ENCODE measurements around the gene NAA25. TPM values are rescaled to one million over a fixed set of nuclear protein-coding genes. Genes with fewer than 3 reads are reported as not detected.
A peak's percentile ranks its signal among the peaks of the same experiment; 100 is the strongest.
"Not testable (repeated sequence)": the region's sequence is repeated elsewhere in the genome, so short reads cannot be mapped to it uniquely, and the experiment has no call there.

Gene NAA25
- total RNA-seq, 5 donors from 2014 or later (not counting 1 experiment from before 2014, with no cell fraction given): 25.0 to 41.6 (median 31.0) TPM

DNA sequence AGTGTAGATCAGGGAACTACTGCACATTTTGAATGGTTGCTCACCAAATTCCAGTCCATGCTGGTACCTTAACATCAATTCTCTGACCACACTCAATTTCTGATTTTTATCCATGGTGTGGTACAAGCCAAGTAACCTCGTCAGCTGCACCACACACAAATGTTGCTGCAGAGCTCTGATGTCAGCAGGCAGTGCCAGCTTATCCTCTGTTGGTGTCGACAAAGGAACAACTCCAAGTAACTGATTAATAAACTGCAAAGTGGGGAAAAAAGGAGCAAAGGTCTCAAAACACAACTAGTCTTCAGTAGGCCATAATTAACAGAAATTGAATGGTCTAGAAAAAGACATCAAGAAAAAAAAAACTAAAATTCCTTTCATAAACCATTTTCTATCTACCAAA lies 47.4 kb downstream of the NAA25 start:
- Mint-ChIP-seq H3K9me3 (no peaks in the 10 kb centered on the region), H3K27me3 (no peaks in the 10 kb centered on the region), H3K27ac (peak overlapping the region; percentile 25 to 31), H3K4me3 (no peak overlapping the region), H3K4me1 (no peaks in the 10 kb centered on the region), H3K36me3 (peaks cover 50% of the 10 kb centered on the region)
- no peak for ATAC-seq (replicated peaks in 1 of 4)
- Histone ChIP-seq H3K9me3 (no peaks in the 10 kb centered on the region), H3K27ac (ENCODE audit: low read length) (no peak overlapping the region), H3K4me3 (ENCODE audit: control insufficient read depth in 1 of 2, extremely low read depth in 1 of 2, low read length in 1 of 2) (no peak overlapping the region), H3K4me1 (ENCODE audit: control insufficient read depth in 1 of 2, extremely low read depth in 1 of 2, insufficient read depth in 2 of 2, low read length in 2 of 2) (no peaks in the 10 kb centered on the region), H3K36me3 (ENCODE audit: control insufficient read depth in 2 of 2, extremely low read depth in 1 of 2, insufficient read depth in 1 of 2, low read length in 1 of 2) (peaks cover 10 to 61% of the 10 kb centered on the region in 2 donors), H3K27me3 (replicated peaks in 1 of 2; ENCODE audit: control insufficient read depth in 2 of 2, extremely low read depth in 1 of 2, insufficient read depth in 2 of 2, low read length in 1 of 2) (no peaks in the 10 kb centered on the region)
- WGBS (ENCODE audit: insufficient coverage): no CpG with 5 or more reads among the region's 2 CpGs
- POLR2A ChIA-PET: interaction anchor here in 1 of 2 donors (1.2 kb wide), 1 partner anchor 9 kb away, joined by 3 read pairs; no protein-coding TSS in a partner anchor
- no peak for DNase-seq
- CTCF ChIA-PET: no interaction called here

DNA sequence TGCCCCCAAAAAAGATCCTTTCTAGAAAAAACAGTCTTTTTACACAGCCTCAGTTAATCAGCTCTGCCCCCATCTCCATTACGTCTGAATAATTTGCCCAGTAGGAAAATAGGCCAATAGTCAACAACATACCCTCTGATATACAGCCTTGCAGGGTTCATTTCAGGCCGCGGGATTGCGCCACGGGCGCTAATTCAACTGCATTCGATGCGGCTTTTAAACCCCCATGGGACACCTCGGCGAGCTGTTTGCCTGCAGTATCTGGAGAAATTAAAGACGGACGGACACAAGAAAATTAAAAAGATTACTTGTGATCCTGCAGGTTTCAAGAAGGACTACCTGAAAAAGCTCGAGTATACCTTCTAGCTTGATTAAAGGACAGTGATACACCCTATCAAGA lies 59.2 kb downstream of the NAA25 start:
- DNase-seq: no peak
- no peak for ATAC-seq (replicated peaks in 1 of 4)
- ChIA-PET CTCF (interaction anchor here in 1 of 2 donors (0.6 kb wide), 1 partner anchor 104 kb away, joined by 3 read pairs; no protein-coding TSS in a partner anchor), POLR2A (no interaction called here)
- Mint-ChIP-seq H3K4me3 (no peak overlapping the region), H3K36me3 (peaks cover 46% of the 10 kb centered on the region), H3K27me3 (no peaks in the 10 kb centered on the region), H3K4me1 (peaks cover 0 to 2% (median 0%) of the 10 kb centered on the region in 3 donors), H3K9me3 (no peaks in the 10 kb centered on the region), H3K27ac (peak overlapping the region in 1 of 2 donors; percentile 37)
- Histone ChIP-seq H3K4me3 (ENCODE audit: control insufficient read depth in 1 of 2, extremely low read depth in 1 of 2, low read length in 1 of 2) (no peak overlapping the region), H3K27ac (ENCODE audit: low read length) (no peak overlapping the region), H3K9me3 (no peaks in the 10 kb centered on the region), H3K4me1 (ENCODE audit: control insufficient read depth in 1 of 2, extremely low read depth in 1 of 2, insufficient read depth in 2 of 2, low read length in 2 of 2) (no peaks in the 10 kb centered on the region), H3K27me3 (replicated peaks in 1 of 2; ENCODE audit: control insufficient read depth in 2 of 2, extremely low read depth in 1 of 2, insufficient read depth in 2 of 2, low read length in 1 of 2) (no peaks in the 10 kb centered on the region), H3K36me3 (ENCODE audit: control insufficient read depth in 2 of 2, extremely low read depth in 1 of 2, insufficient read depth in 1 of 2, low read length in 1 of 2) (peaks cover 12 to 71% of the 10 kb centered on the region in 2 donors)
- 97% methylated on average over 5 of the region's 13 CpGs for WGBS (ENCODE audit: insufficient coverage)

DNA sequence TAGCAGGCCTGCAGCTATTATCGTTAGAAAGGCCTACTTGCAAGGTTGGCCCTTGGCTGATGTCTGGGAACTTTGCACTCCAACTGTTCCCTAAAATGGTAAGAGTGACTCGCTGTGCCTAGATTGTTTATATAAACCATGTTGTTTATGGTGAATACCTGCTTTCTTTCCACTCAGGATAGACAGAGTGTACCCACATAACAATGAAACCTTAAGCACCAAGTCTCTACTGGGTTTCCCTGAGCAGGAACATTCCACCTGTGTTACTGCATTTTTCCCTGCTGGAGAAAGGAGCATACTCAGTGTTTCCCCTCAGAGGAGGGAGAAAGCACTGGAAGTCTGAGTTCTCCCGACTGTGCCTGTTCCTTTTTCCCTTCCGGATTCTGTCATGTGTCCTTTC lies 62.6 kb downstream of the NAA25 start:
- no peak overlapping the region for H3K4me3 ChIP-seq (ENCODE audit: control insufficient read depth in 1 of 2, extremely low read depth in 1 of 2, low read length in 1 of 2)
- Mint-ChIP-seq H3K36me3 (peaks cover 36% of the 10 kb centered on the region), H3K4me3 (no peak overlapping the region), H3K9me3 (no peaks in the 10 kb centered on the region), H3K27me3 (no peaks in the 10 kb centered on the region), H3K4me1 (no peaks in the 10 kb centered on the region), H3K27ac (peak overlapping the region in 1 of 2 donors; percentile 11)
- no peak for ATAC-seq (replicated peaks in 1 of 4)
- ChIA-PET CTCF (interaction anchor here in 1 of 2 donors (0.6 kb wide), 1 partner anchor 14 kb away, joined by 3 read pairs; no protein-coding TSS in a partner anchor), POLR2A (no interaction called here)
- 100% methylated on average over 2 of the region's 4 CpGs for WGBS (ENCODE audit: insufficient coverage)
- peaks cover 7 to 69% of the 10 kb centered on the region in 2 donors for H3K36me3 ChIP-seq (ENCODE audit: control insufficient read depth in 2 of 2, extremely low read depth in 1 of 2, insufficient read depth in 1 of 2, low read length in 1 of 2)
- H3K4me1 ChIP-seq (ENCODE audit: control insufficient read depth in 1 of 2, extremely low read depth in 1 of 2, insufficient read depth in 2 of 2, low read length in 2 of 2): no peaks in the 10 kb centered on the region
- H3K27ac ChIP-seq (ENCODE audit: low read length): no peak overlapping the region
- H3K27me3 ChIP-seq (replicated peaks in 1 of 2; ENCODE audit: control insufficient read depth in 2 of 2, extremely low read depth in 1 of 2, insufficient read depth in 2 of 2, low read length in 1 of 2): no peaks in the 10 kb centered on the region
- no peak for DNase-seq
- H3K9me3 ChIP-seq: no peaks in the 10 kb centered on the region

DNA sequence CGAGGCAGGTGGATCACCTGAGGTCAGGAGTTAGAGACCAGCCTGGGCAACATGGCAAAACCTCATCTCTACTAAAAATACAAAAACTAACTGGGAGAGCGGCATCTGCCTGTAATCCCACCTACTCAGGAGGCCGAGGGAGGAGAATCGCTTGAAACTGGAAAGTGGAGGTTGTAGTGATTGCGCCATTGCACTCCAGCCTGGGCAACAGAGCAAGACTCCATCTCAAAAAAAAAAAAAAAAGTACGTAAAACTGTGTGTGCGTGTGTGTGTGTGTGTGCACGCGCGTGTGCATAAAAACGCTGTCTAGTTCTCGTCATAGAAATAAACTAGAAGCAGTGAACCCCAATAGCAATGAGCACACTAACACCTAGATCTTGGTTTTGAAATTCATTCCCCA lies 72.0 kb downstream of the NAA25 start:
- H3K27me3 ChIP-seq (replicated peaks in 1 of 2; ENCODE audit: control insufficient read depth in 2 of 2, extremely low read depth in 1 of 2, insufficient read depth in 2 of 2, low read length in 1 of 2); POLR2A ChIA-PET; H3K4me3 Mint-ChIP-seq; H3K4me1 Mint-ChIP-seq; H3K9me3 Mint-ChIP-seq; DNase-seq; H3K9me3 ChIP-seq; H3K4me3 ChIP-seq (ENCODE audit: control insufficient read depth in 1 of 2, extremely low read depth in 1 of 2, low read length in 1 of 2); H3K4me1 ChIP-seq (ENCODE audit: control insufficient read depth in 1 of 2, extremely low read depth in 1 of 2, insufficient read depth in 2 of 2, low read length in 2 of 2); H3K27ac ChIP-seq (ENCODE audit: low read length); ATAC-seq (replicated peaks in 1 of 4); H3K27me3 Mint-ChIP-seq; H3K27ac Mint-ChIP-seq: not testable (repeated sequence)
- peaks cover 4 to 71% of the 10 kb centered on the region in 2 donors for H3K36me3 ChIP-seq (ENCODE audit: control insufficient read depth in 2 of 2, extremely low read depth in 1 of 2, insufficient read depth in 1 of 2, low read length in 1 of 2)
- CTCF ChIA-PET: interaction anchor here in 1 of 2 donors (0.8 kb wide), 2 partner anchors 35 to 1528 kb away, joined by 3 to 4 read pairs; no protein-coding TSS in a partner anchor
- no CpG with 5 or more reads among the region's 12 CpGs for WGBS (ENCODE audit: insufficient coverage)
- peaks cover 41% of the 10 kb centered on the region for H3K36me3 Mint-ChIP-seq

DNA sequence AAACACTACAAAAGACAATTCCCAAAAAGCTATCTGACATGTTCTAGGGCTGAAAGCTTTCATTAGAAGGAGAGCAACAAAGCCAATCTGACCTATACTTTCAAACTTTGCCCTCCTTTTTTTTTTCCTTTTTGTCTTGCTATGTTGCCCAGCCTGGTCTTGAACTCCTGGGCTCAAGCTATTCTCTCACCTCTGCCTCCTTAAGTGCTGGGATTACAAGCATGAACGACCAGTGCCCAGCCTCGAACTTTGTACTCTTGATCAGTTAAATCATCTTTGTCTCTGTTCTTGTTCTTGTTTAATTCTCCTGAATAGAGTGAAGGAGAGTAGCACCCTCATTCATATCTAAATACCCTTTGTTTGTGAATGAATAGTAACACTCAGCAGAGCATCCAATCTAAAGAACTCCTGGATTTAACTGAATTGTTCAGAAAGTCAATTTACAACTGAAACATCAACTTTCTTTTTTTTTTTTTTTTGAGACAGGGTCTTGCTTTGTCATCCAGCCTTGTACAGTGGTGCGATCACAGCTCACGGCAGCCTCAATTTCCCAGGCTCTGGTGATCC lies 73.3 kb downstream of the NAA25 start:
- peak overlapping the region; percentile 1 to 48 for H3K27ac Mint-ChIP-seq
- H3K9me3 ChIP-seq: no peaks in the 10 kb centered on the region
- H3K36me3 Mint-ChIP-seq: peaks cover 47% of the 10 kb centered on the region
- ATAC-seq (replicated peaks in 1 of 4) (no peak), DNase-seq (no peak)
- no peaks in the 10 kb centered on the region for H3K9me3 Mint-ChIP-seq
- peaks cover 0 to 2% (median 0%) of the 10 kb centered on the region in 3 donors for H3K4me1 Mint-ChIP-seq
- no peaks in the 10 kb centered on the region for H3K4me1 ChIP-seq (ENCODE audit: control insufficient read depth in 1 of 2, extremely low read depth in 1 of 2, insufficient read depth in 2 of 2, low read length in 2 of 2)
- no peaks in the 10 kb centered on the region for H3K27me3 ChIP-seq (replicated peaks in 1 of 2; ENCODE audit: control insufficient read depth in 2 of 2, extremely low read depth in 1 of 2, insufficient read depth in 2 of 2, low read length in 1 of 2)
- WGBS (ENCODE audit: insufficient coverage): no CpG with 5 or more reads among the region's 4 CpGs
- CTCF ChIA-PET: interaction anchor here (0.6 to 1.3 kb wide), 3 partner anchors 22 to 119 kb away, joined by 3 to 4 read pairs (median 3); partner anchors contain the start of genes ERP29 (in 1 of the 2) and TMEM116 (in 1 of the 2)
- H3K27me3 Mint-ChIP-seq: no peaks in the 10 kb centered on the region
- H3K36me3 ChIP-seq (ENCODE audit: control insufficient read depth in 2 of 2, extremely low read depth in 1 of 2, insufficient read depth in 1 of 2, low read length in 1 of 2): peaks cover 4 to 65% of the 10 kb centered on the region in 2 donors
- H3K4me3 ChIP-seq (ENCODE audit: control insufficient read depth in 1 of 2, extremely low read depth in 1 of 2, low read length in 1 of 2): no peak overlapping the region
- no peak overlapping the region for H3K4me3 Mint-ChIP-seq
- no peak overlapping the region for H3K27ac ChIP-seq (ENCODE audit: low read length)
- POLR2A ChIA-PET: no interaction called here

DNA sequence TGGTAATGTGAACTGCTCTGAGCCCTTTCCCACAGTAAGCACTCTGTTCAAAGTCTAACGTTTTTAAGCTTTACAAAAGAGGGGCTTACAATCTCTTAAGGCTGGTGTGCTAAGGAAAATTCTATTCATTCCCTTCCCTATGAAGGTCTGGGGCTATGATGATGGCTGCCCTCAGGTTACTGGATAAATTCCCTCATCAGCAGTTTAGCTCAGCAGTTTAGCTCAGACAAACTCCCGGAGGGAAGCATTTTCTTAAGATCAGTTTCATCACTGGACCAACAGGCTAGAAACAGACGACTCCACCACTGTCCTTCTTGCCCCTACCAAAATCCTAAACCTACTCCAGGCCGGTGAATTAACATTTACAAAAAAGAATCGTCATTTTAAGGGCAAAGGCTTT lies 76.3 kb downstream of the NAA25 start:
- no peaks in the 10 kb centered on the region for H3K27me3 Mint-ChIP-seq
- no peaks in the 10 kb centered on the region for H3K9me3 Mint-ChIP-seq
- H3K4me3 Mint-ChIP-seq: no peak overlapping the region
- CTCF ChIA-PET: interaction anchor here (0.5 to 1.3 kb wide), 3 partner anchors 10 to 41 kb away, joined by 3 read pairs; no protein-coding TSS in a partner anchor
- H3K27ac Mint-ChIP-seq: peak overlapping the region; percentile 11 to 36
- H3K9me3 ChIP-seq: no peaks in the 10 kb centered on the region
- H3K4me1 ChIP-seq (ENCODE audit: control insufficient read depth in 1 of 2, extremely low read depth in 1 of 2, insufficient read depth in 2 of 2, low read length in 2 of 2): no peaks in the 10 kb centered on the region
- H3K27me3 ChIP-seq (replicated peaks in 1 of 2; ENCODE audit: control insufficient read depth in 2 of 2, extremely low read depth in 1 of 2, insufficient read depth in 2 of 2, low read length in 1 of 2): no peaks in the 10 kb centered on the region
- peaks cover 4 to 57% of the 10 kb centered on the region in 2 donors for H3K36me3 ChIP-seq (ENCODE audit: control insufficient read depth in 2 of 2, extremely low read depth in 1 of 2, insufficient read depth in 1 of 2, low read length in 1 of 2)
- DNase-seq (no peak), ATAC-seq (replicated peaks in 1 of 4) (no peak)
- H3K4me1 Mint-ChIP-seq: peaks cover 3 to 6% (median 5%) of the 10 kb centered on the region in 3 donors
- no peak overlapping the region for H3K27ac ChIP-seq (ENCODE audit: low read length)
- WGBS (ENCODE audit: insufficient coverage): 100% methylated on average over 1 of the region's 5 CpGs
- peaks cover 30% of the 10 kb centered on the region for H3K36me3 Mint-ChIP-seq
- POLR2A ChIA-PET: no interaction called here
- H3K4me3 ChIP-seq (ENCODE audit: control insufficient read depth in 1 of 2, extremely low read depth in 1 of 2, low read length in 1 of 2): no peak overlapping the region
